Measurements from ENCODE around the gene DCUN1D1.

The DCUN1D1 gene

DNA sequence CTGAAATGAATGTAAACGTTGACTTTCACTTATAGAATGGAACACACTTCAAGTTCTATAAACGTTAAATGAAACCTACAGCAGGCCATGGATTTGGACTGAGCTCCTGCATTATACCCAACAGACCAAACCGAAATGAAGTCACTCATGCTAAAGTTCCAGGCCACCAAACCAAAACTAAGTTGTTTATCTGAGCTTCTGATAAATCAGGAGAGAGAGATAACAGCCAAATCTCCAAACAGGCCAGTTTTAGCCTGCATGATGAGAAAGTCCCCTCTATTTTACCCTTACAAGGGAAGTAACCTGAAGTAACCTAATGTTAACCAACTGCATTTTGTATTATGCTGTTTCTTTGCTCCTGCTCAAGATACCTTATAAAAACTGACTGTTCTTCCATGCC lies 44.5 kb downstream of the DCUN1D1 start:
- no peak for DNase-seq

DNA sequence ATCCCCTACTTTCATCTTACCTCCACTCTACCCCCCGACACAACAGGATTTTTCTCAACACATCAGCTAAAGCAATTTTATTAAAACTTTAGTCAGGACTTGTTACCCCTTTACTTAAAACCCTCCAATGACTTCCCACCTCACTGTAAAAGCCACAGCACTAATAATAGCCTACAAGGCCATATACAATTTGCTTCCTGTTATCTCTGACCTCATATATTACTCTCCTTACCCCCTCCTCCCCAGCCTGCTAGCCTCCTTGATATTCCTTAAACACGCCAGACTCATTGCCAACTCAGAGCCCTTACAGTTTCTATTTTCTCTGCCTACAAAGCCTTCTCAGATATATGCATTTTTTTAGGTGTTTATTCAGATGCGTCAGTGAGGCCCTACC lies 54.4 kb downstream of the DCUN1D1 start:
- DNase-seq: peak in 1 of 4 experiments; percentile 12

DNA sequence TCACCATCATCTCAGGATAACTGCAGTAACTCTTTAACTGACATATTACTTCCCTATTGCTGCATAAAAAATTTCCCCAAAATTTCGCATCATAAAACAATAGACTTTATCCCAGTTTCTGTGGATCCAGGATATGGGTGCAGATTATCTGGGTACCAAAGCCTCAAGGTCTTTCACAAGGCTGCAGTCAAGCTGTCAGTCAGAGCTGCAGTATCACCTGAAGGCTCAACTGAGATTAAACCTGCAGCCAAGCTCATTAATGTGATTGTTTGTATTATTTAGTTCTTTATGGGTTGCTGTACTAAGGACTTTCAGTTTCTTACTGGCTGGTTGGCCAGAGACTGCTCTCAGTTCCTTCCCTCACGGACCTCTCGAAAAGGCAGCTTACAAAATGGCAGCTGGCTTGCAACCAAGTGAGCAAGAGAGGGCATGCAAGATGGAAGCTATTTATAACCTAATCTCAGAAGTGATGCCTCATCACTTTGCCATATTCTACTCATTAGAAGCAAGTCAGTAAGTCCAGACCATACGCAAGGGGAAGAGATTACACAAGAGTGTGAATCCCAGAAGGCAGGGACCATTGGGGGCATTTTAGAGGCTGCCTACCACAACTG lies 54.9 kb downstream of the DCUN1D1 start:
- DNase-seq: peak; percentile 53 to 77 (median 70)

DNA sequence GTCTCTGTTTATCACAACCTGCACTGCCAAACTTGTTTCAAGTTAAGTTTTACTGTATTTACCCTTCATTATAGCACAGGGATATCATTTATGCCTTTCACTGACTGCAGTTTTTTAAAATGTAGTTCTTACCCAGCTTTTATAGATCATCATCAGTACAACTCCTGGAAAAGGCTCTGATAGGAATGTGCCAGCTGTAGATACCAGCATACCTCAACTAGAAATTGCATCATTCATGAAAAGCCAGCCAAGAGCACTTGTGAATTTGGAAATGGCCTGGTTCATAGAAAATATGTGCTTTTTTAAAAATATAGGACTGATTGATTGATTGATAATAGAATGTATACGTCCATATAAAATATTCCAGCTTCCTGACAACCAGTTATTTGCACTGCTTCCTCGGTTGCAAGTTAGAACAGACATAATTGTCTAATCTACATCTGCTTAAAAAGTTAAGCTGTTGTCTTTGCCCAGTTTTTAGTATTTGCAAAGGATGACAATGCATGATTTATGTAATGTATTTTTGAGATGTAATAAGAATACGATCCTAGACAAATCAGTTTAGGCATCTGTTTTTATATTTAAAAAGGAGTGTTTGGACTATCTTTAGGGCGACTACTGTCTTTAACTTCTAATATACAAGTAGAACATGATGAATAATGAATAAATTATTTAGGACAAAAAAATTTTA lies 58.5 kb downstream of the DCUN1D1 start:
- DNase-seq: no peak

GRCh38 chr3:182920515-182921084 lies 59.7 kb downstream of the DCUN1D1 start:
- no peak for DNase-seq

GRCh38 chr3:182919866-182920357 lies 60.4 kb downstream of the DCUN1D1 start:
- no peak for DNase-seq

- no peak for DNase-seq
Measured at GRCh38 chr3:182917134-182917533, 63.2 kb downstream of the DCUN1D1 start.

DNA sequence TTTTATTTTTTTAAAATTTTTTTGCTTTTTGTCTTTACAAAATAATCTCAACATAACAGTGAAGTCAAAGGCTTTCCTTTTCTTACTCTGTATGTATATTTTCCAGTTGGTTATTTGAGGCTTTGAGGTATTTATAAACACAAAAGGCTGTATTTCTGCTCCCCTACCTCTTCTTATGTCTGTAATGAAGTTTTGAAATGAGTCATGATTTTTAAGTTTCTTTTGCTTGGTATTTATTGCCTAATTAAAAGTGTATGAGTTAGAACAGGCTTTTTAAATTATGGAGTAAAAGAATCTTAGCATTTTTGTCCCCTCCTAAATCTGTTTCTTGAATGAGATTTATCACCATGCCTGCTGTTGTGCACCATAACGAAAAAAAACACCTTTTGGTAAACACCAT lies 66.0 kb downstream of the DCUN1D1 start:
- DNase-seq: no peak

GRCh38 chr3:182913889-182914288 lies 66.4 kb downstream of the DCUN1D1 start:
- no peak for DNase-seq

GRCh38 chr3:182912474-182912873 lies 67.9 kb downstream of the DCUN1D1 start:
- DNase-seq: no peak

GRCh38 chr3:182911782-182912111 lies 68.6 kb downstream of the DCUN1D1 start:
- no peak for DNase-seq

DNA sequence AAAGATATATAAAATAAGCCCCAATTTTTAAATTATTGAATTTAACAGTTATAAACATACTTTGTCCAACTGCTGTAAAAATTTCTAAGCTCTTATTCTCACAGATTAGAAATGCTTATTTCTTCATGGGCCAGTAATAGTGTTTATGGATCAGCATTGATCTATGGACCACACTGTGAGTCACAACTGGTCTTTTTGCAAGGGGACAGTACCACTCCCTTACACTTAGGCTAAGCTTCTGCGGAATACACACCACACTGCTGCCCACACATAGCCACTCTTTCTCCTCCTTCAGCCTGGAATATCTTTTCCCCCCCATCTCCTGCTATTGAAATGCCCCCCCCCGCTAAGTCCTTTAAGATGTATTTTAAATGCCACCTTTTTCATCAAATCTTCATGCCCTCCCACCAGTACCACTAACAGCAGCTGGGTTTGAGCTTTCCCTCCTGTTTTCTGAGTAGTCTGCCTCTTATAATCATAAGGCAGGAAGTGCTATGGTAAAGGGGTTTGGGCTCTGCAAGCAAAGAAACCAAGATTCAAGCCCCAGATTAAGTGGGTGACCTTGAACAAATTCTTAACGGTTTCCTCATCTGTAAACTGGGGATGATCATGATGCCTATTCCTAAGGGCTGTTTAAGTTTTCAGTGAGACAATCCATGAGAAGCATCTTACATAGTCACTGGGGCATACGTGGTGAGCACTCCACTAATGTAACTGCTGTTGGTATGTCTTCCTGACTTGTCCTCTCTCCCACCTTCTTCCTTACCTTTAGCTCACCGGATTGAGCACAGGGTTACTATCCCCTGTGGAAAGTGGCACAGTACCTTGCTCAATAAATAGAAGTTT lies 69.2 kb downstream of the DCUN1D1 start:
- no peak for DNase-seq

DNA sequence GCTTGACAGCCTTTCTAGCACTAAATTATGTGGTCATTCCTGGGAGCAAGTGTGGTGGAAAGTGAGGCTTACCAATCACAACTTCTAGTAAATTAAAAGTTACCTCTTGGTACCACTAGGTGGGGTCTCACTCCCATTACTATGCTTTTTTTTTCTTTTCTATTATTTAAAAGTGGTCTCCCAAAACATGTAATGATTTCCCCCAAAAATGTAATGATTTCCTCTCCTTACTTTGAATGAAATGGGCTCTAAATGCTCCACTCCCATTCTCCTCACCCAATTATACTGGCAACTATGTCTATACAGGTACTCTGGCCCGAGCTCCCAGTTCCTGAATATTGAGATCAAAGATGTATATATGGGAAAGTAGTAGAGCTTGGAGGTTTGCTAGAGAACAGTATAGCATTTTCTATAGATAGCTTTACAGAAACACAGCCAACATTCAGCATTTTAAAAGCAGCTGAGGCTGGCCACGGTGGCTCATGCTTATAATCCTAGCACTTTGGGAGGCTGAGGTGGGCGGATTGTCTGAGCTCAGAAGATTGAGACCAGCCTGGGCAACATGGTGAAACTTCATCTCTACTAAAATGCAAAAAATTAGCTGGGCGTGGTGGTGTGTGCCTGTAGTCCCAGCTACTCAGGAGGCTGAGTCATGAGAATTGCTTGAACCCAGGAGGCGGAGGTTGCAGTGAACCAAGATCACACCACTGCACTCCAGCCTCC lies 70.9 kb downstream of the DCUN1D1 start:
- DNase-seq: peak in 2 of 4 experiments; percentile 28 to 42

- DNase-seq: no peak
Measured at GRCh38 chr3:182908471-182908870, 71.9 kb downstream of the DCUN1D1 start.

DNA sequence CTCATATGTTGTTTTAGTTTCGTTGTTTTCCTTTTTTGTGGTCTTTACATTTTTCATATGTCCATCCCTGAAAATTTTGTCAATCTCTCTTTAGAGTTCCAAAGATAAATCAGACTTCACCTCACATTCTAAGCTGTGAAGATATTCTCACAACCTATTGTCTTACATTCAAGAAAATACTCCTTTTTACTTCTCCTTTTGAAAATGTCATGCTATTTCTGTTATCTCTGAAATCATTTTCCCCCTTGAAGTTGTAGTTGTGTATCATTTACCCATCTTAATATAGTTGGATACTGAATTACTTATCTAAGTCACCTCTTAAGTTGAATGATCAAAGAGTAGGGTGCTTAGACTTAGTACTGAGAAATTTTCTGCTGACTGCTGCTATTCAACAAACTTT lies 74.3 kb downstream of the DCUN1D1 start:
- DNase-seq: no peak

GRCh38 chr3:182905623-182906022 lies 74.7 kb downstream of the DCUN1D1 start:
- no peak for DNase-seq

DNA sequence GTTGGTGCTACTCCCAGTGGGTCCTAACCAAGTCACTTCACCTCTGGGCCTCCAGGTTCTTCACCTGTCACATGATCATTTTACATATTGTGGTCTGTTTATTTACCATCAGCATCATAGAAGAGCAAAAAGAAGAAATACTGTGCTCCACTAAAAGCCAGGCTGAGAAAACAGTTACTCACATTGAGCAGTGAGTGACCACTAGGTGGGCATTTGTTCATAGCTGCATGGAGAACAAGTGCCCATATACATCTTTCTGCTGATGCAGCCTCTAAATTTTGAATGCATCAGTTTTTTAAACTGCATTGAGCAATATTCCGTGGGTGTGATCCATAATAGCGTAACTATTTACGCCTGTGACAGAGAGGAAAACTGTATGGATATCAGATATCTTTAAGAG lies 76.2 kb downstream of the DCUN1D1 start:
- peak in 3 of 4 experiments; percentile 2 to 21 (median 9) for DNase-seq

GRCh38 chr3:182902236-182902635 lies 78.1 kb downstream of the DCUN1D1 start:
- DNase-seq: no peak

DNA sequence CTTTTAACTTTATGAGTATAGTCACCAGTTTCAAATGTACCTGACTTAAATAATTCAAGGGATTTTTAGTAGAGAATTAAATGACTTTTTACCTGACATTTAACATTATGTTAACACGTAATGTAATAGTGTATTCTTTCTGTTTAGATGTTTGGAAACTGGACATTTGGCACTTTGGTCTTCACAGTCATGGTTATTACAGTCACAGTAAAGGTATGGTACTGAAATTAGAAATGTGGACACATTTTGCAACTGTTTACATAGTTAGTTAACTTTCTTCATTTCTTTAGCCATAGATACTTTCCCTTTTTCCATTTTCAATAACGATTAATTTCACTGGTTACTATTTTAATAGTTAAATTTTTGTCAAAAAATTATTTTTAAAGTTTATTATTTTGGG lies 83.8 kb downstream of the DCUN1D1 start:
- no peak for DNase-seq

DNA sequence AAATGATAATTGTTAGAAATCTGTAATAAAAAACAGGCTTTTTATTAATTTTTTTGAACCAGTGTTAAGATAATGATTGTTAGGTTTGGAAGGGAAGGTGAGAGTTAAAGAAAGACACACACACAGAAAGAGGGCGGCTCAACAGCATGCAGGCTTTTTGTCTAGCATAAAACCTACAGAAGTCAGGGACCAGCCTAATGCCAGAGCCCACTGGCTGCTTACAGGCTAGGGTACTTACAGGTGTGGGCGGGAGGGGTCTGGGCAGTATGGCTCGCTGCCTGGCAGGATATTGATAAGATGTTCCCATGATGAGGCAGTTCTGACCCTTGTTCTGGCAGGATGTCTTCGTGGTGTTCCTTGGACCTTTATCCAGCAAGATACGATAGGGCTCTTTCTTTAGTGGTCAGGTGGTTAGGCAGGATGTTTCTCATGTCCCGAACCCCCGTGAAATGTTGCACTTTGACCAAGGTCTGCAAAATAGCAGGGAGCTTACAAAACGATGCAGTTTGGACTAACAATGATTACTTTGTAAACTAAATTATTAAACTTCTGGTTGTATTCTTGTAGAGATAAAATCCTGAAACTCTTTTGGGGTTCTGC lies 84.7 kb downstream of the DCUN1D1 start:
- no peak for DNase-seq

DNA sequence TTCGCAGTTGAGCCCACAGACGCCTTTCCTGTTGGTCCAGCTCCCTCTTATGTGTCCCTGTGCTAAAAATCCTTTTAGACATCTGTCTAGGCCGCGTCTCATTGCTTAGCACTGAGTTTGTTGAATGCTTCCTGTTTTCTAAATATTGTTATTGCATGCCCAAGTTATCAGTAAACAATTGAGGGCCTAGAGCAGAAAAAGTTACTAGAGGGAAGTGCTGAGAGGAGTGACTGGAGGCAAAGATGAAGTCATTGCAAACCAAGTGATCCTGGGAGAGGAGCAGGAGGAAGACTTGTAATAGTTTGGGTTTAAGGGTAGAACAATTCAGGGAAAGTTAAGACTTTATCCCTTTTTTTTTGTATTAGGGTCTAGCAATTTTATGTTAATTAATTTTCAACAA lies 88.1 kb downstream of the DCUN1D1 start:
- peak; percentile 42 to 66 (median 54) for DNase-seq

DNA sequence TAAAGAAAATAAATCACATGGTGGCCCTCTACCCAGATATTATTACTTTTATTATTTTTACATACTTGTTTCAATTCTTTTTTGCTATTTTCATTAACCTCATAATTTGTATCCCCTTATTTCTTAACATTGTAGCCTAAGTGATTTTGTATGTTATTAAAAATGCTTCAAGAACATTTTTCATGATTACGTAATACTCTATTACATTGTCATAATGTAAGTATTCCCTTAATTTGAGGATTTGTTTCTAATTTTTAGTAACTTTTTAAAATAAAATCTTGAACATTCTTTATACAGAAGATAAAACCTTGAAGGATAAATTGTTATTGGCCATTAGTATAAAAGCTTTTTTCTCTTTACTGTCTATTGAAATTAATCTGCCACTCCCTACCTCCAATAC lies 89.0 kb downstream of the DCUN1D1 start:
- DNase-seq: no peak

All from suppressor macrophage (primary cell).